NCI-H524 (cell line): Measurements from ENCODE around the gene CHPF.
A peak's percentile ranks its signal among the peaks of the same experiment; 100 is the strongest.

Experiments used
- DNase-seq, 2 experiments: peaks; one replicate each; lab custom pipeline; 2025; lab: John Stamatoyannopoulos, UW

The CHPF gene

DNA sequence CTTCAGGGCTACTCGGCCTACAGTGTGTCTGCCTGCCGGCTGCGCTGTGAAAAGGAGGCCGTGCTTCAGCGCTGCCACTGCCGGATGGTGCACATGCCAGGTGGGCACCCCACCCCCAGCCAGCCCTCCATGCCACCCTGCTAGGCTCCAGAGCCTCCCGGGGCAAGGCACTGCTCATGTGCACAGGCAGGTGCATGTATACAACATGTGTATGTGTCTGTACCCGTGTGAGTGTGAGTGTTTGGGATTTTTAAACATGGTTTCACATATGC, 11.3 kb downstream of the CHPF start:
- no peak for DNase-seq

DNA sequence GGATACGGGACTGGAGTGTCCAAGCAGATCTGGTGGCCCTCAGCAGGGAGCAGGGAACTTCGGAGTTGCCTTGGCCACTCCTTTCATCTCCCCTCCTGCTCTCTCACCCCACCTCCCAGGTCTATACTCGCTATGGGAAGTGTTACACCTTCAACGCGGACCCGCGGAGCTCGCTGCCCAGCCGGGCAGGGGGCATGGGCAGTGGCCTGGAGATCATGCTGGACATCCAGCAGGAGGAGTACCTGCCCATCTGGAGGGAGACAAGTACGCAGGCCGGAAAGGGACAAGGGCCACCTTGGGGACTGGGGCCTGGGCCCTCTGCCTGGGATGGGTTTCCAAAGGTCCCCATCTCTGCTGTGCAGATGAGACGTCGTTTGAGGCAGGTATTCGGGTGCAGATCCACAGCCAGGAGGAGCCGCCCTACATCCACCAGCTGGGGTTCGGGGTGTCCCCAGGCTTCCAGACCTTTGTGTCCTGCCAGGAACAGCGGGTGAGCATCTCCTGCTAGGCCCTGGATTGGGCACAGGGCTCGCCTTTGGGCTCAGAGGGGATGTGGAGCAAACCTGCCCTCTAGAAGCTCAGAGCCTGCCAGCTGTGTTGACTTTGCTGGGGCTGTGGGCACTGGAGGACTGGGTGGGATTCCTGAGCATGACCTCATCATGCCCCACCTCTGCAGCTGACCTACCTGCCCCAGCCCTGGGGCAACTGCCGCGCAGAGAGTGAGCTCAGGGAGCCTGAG, 11.8 kb downstream of the CHPF start:
- no peak for DNase-seq

DNA sequence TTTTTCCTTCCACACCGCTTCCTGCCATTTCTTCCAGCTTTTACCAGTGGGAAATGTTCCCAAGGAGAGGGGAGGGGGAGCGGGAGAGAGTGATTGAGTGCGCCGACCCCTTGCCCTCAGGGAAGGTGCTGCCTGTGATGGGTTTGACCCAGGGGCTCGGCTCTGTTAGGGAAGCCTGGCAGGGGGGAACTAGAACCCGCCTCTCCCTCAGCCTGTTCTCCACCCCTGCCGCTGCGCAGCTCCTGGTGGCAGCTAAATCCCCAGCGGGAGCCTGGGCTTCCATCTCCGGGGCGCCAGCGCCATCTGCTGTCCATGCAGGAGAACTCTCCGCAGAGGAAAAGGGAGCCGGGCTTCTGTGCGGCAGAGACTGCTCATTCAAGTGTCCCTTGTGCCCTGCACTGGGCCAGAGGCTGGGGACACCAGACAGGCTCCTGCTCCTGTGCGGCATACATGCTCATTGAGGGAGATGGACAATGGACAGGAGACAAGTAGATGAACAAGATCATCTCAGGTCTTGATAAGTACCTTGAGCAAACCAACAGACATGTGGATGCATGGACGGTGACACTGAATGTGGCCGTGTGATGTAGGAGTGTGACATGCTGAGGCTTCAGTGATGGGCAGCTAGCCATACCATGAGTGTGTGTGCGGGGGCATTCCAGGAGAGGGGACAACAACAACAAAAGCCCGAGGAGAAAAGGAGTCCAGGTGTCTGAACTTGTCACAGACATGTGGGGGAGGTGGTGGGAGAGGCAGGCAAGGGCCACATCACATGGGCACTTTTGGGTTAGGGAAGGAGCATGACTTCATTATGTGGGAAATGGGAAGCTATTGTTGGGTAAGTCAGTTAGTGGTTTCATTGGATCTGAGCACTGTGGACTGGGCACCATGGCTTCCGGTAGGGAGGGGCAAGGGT, 13.3 kb downstream of the CHPF start:
- DNase-seq: peak; percentile 62 to 79

DNA sequence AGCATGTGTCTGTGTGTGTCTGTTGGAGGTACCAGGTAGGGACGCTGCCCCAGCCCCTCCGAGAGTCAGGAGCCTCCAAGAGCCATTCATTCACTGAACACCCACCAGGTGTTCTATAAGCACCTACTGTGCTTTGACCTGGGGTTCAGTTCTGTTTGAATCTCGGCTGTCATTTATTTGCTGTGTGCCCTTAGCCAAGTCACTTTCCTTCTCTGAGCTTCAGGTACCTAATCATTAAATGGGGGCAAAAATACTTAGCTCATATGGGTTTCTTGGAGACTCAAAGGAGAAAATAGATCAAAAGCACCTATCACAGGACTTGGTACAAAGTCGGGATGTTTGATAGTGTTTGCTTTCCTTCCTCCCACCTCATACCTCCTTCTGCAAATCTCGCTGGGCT, 16.1 kb downstream of the CHPF start:
- DNase-seq: no peak

DNA sequence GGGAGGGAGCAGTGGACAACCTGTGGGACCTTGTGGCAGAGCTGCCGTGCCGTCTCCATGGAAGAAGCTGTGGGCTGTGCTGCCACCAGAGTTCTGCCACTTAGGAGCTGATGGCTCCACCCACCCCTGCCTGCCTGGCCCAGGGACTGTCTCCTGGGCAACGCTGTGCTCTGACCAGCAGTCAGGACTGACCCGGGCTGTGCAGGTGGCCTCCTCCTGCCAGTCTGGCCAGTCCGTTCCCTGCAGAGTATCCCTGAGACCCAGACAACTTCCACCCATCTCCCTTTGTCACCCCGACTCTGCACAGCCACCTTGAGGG, 16.6 kb downstream of the CHPF start:
- no peak for DNase-seq

DNA sequence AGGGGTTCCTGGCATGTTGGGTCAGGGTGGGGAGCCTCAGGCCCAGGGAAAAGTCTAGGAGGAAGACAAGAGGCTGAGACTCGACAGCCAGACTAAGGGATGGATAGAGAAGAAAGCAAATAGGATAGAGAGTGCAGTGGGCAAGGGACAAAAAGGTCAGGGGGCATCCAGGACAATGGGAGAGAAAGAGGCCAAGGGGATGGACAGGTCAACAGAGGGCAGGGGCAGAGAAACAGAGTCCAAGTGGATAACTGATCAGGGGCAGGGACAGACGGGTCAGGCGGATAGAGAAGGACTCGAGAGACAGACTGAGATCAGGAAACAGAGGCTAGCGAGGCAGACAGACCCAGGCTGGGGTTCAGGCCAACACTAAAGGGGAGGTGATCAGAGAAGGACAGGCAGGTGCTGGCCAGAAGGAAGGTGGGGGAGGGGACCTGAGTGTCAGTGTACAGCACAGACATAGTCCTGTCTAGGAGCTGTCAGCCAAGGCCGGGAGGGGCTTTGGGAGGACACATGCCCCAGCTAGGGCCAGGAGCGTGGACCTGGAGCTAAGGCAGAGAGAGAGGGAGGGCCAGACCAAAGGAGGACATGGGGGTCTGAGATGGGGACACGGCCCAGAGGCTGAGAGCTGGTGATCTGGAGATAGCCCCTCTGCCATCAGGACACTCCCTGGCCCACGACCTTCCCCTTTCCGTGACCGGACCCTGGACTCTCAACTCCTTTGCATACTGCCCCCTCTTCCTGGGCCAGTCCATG, 17.1 kb downstream of the CHPF start:
- no peak for DNase-seq

DNA sequence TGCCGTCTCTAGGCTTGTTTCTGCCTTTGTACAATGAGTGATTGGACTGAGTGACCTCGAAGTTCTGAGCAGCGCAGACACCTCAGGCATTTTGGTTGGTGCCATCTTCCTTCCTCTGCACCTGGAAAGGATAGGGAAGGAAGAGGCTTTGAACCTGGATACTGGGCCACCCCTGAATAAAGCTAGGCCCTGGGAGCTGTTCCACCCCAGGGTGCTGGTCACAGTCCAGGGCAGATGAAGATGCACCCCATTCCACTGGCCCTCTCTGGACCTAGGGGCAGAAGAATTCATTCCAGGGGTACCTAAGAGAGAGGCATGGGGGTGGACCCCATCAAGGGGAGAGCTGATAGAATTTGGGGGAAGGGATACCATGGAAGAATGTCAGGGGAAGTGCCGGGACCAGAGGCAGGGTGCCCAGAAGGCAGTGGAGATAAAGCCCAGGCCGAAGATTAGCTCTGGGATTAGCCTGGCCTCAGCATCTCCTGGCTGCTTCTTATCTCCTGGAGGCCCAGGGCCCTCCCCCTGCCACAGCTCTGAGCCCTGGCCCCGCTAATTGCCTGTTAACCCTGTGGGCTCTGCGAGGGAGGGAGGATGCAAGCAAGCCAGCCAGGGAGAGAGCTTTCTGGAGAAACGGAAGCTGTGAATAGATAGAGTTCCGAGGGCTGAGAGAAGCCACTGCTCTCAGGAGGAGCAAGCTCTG, 17.9 kb downstream of the CHPF start:
- peak; percentile 65 to 68 for DNase-seq

DNA sequence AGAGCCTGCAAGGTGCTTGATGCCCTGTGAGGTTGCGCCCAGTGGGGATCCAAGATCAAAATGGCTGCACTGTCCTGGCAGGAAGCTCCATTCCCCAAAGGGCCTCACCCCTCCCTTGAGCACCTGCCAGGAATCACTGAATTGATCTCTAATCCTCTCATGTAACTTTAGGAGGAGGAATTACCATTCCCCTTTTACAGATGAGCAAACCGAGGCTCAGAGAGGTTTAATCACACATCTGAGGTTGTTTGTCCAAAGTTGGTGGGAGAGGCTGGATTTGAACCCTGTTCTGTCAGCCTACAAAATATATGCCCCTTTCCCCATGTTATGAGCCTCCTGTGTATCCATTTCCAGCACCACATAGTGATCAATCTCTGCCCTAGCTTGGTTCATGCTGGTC, 18.8 kb downstream of the CHPF start:
- no peak for DNase-seq

DNA sequence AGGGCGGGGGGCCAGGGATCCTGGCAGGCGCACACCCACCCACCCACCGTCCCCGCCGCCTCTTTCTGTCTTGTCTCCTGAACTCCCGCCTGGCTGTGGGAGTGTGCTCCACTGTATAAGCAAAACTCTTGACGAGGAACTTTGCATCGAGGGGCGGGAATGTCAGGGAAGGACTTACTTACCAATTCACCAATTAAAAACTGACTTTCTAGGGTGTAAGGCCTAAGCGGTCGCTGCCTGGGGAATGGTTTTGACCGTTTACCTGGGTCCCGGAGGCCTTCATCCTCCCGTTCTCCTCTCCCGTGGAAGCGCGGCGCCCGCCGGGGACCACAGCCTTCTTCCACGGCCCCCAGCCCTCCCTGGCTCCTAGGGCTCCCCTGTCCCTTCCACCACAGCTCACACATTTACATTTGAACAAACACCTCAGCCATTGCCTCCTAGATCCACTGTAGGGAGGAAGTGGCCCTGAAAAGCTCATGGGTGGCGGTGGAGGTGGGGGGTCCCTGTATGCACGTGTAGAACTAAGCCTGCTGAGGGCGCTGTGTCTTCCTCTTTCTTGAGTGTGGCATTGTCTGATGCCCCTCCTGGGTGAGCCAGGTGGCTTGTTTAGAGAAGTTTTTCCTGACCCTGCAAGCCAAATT, 20.5 kb downstream of the CHPF start:
- no peak for DNase-seq

DNA sequence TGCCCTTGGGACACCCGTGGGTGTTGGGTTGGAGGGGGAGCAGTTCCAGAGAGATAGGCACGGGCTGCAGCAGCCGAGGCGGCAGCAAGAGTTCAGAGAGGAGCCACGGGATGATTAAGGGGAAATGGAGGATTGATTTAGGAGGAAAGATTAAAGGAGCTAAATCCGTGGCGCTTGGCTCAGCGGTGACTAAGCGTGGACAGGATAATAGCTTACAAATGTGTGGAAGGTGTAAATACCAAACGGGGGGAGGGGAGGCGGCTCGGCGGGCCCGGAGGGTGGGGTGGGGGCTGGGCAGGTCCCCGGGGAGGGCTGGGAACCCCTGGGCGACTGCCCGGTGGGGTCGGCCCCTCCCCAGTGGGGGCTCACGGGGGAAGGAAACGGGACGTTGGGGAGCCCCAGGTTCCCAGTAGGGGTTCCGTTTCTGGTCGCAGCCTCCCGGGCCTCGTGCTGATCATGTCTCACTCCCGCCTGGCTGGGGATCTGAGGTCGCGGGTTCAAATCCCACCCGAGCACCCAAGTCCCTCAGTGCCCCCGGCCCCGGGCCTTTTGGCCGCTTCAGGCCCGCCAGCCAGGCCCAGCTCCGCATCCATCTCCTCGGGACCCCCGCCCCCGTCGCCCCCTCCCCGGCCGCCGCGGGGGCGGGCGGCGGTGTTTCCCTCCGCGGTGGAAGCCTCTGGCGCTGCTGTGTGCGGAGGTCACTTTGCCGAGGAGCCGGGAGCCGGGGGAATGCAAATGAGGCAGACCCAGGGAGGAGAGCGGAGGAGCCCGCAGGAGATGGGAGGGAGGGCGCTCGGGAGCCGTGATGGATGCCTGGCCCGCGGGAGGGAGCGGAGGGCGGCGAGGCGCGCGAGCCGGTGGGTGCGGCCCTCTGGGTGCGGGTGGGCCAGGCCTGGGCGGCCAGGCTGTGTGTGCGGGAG, 21.2 kb downstream of the CHPF start:
- DNase-seq: peak in 1 of 2 experiments; percentile 28

DNA sequence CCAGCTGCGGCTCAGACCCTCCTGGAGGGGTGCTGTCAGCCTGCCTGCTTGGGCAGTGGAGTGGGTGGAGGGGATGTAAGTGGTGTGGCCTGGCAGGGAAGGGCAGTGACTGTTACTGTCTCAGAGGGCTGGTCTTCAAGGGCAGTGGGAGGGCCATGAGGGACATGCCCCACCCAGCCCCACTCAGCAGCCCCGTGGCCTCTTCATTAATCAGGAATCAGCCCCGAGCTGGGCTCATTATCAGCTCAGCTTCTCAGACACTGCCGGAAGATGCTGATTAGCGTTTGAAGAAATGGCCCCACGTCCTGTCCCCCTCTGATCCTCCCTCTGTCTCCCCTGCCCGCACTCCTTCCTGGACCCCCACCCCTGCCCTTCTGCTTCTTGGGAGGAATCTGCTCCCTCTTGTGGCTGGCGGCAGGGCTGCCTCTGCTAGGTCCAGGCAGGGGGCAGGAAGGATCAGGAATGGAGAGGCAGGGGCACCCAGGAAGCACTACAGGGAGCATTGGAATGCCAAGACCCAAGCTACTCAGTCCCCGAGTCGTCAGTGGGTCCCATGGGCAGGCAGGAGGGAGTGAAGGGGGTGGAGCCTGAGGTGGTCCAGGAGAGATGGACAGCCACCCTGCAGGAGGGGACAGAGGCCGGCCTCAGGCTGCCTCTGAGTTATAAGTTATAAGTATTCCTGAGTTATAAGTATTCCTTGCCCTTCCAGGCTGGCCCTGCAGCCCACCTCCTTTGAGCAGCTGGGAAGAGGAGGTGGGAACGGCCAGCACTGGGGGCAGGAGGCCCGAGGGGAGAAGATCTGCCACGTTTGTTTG, 22.3 kb downstream of the CHPF start:
- peak; percentile 66 to 73 for DNase-seq

DNA sequence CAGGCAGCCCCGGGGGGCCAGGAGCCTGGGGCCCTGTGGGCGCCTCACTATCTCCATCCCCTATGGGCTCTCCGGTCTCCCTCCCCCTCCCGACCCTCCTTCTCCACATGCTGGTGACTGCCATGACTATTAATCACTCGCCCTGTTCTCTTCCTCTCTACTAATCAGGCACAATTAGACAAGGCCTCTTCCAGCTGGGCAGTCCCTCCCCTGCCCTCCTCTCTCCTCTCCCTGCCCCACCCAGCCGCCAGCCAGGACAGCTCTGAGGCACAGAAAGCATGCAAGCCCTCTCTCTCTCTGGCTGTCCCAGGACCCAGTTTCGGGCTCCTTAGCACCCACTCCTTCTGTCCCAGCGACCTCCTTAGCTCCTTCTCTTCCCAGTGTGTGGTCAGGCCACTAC, 23.5 kb downstream of the CHPF start:
- no peak for DNase-seq

DNA sequence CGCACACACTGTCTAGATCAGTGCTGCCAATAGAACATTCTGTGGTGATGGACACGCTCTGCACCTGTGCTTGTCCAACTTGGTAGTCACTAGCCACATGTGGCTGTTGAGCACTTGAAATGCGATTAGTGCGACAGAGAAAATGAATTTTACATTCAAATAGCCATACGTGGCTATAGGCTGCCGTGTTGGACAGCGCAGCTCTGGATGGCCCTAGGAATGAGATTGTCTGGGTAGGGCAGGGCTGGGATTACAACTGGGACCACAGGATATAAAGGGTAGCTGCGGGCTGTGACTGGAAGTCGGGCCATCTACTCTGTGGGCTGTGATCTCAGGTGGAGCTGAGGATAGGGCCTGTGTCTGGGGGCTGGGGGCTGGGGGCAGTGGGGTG, 24.1 kb downstream of the CHPF start:
- DNase-seq: no peak

DNA sequence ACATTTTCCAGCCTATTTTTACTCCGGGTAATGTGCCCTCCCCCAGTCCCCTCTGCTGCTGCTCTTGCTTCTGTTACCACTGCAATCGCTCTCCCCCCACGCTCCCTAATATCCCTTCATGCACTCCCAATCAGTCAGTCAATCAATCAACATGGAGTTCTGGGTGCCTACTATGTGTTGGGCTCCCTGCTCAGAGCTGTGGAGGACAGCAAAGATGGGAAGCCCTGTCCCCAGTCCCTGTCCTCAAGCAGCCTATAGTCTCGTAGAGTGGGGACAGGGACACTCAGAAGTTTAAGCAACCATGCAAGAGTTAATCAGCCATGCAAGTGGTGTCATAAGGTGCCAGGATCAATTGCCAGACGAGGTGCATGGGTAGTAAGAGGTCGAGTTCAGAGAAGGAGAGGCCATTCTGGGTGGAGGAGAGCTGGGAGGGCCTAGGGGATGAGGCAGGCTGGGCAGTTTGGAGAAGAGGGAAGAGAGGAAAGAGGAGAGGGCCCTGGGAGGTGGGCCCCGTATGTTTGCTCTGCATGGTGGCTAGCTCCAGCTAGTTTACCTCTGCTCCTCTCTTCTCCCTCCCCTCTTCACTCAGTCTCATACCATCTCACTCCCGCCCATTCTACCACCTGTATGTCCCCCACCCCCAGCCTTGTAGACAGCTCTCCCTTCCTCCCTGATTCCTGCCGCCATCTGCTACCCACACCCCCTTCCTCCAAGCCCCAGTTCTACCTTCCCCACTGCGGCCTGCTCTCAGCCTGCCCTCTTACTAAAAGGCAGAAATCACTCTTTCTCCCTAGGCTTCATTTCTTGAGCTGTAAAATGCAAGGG, 25.4 kb downstream of the CHPF start:
- DNase-seq: peak; percentile 56 to 80

DNA sequence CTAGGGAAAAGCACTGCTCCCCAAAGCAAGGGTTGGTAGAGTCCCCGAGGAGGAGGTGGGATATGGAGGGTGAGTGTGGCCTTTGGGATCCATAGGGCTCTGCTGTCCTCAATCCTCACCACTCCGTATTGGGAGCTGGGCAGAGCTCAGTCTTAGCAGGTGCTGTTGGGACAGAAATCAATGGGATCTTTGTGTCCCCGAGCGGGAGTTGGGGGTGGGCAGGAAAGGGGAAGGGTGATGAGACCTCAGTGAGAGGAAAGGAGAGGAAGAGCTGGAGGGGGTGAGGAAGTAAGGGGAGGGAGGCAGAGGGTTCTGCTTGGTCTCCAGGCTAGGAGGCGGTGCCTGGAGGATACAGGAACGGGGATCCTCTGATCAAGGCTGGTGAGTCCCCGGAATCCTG, 26.7 kb downstream of the CHPF start:
- no peak for DNase-seq

DNA sequence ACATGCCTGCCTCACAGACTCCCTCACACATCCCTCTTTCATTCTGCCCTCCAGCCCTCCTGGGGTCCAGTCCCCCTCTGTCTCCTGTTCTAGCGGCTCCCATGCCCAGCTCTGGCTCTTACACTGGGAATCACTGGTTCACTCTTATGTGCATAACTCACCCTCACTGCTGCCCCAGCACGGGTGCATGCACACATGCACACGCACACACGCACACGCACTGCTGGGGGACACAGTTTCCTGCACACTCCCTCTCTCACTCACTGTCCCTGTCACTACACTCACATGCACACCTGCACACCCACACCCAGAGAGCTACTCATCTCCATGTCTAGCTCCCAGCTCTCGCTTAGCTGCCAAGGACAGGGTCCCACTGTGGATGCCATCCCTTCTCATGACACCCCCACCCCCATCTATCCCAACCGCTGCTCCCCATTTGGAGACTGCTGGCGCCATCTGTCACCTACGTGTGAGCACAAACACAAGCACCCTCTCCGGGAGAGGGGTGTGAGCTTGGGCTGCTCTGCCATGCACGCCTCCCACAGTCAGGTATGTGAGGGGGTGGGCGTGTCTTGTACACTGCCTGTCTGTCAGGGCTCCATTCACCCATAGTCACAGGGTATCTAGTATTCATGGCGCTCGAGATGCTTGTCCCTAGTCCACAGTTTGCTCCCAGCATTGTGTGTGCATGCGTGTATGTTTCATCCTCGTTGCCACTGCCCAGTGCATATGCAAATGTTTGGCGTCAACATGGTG, 27.6 kb downstream of the CHPF start:
- peak in 1 of 2 experiments; percentile 44 for DNase-seq

DNA sequence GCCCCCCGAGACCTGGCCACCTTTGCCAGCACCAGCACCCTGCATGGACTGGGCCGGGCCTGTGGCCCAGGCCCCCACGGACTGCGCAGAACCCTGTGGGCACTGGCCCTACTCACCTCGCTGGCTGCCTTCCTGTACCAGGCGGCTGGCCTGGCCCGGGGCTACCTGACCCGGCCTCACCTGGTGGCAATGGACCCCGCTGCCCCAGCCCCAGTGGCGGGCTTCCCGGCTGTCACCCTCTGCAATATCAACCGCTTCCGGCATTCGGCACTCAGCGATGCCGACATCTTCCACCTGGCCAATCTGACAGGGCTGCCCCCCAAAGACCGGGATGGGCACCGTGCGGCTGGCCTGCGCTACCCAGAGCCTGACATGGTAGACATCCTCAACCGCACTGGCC, 28.8 kb downstream of the CHPF start:
- DNase-seq: no peak

DNA sequence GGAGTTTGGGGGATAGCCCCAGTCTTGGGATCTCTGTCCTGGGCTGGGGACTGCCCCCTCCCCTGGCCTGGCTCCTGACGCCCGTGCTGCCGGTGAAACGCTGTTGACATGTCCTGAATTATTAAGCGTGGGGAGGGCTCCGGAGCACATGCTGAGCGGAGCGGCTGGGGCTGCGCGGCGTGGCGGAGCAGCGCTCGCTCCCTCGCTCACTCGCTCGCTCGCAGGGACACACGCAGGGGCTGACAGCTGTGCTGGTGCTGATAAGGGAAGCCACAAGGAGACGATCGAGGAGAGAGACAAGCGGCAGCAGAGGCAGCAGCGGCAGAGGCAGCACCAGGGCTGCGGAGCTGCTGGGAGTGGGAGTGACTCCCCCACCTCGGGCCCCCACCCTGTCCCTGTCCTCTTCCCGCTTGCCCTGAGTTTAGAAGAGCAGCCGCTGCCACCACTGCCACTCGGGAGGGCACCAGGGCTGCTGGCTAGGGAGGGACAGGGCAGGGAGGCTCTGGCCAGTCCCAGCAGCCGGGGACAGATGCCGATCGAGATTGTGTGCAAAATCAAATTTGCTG, 29.3 kb downstream of the CHPF start, which contains the start of gene ASIC4:
Gene ASIC4, plus strand, starts transcription at position 287 of the 566 bp plus-strand sequence. Its CDS starts 243 bp downstream, at position 530.
- peak; percentile 45 to 62 for DNase-seq
